ENCODE measurements around the gene DET1. TPM values are rescaled to one million over a fixed set of nuclear protein-coding genes. Genes with fewer than 3 reads are reported as not detected.
A peak's percentile ranks its signal among the peaks of the same experiment; 100 is the strongest.

DET1 gene
- total and polyA plus RNA-seq, 2 of the 13 experiments (the other 11 are each of a cell fraction or from before 2014, with no cell fraction given), result 2.2 to 4.2 TPM

- TF ChIP-seq NRL (CRISPR knock-in tag; IDR thresholded peaks at IDR 0.05; ENCODE audit: borderline replicate concordance) (no peak), THAP11 (CRISPR knock-in tag; IDR thresholded peaks at IDR 0.05) (peak; percentile 69), POLR2A (IDR thresholded peaks at IDR 0.05; ENCODE audit: insufficient read depth in 1 of 2, low read depth in 2 of 2, low read length in 2 of 2) (peak in 1 of 2 experiments; percentile 39; a peak in 1 of 4 replicates), PRPF4 (IDR thresholded peaks at IDR 0.05; ENCODE audit: low read depth, low read length, poor library complexity, severe bottlenecking) (no peak), SKIL (CRISPR knock-in tag; IDR thresholded peaks at IDR 0.05; ENCODE audit: borderline replicate concordance) (no peak), TBP (CRISPR knock-in tag; IDR thresholded peaks at IDR 0.05) (no peak), ZNF878 (CRISPR knock-in tag; IDR thresholded peaks at IDR 0.05) (peak; percentile 63; the same call in 1 of the 2 replicates), TP53 (CRISPR knock-in tag; conservative IDR thresholded peaks at IDR 0.05) (0 out of 2 replicates have a peak, but pooled peaks have one; percentile 27), SP5 (CRISPR knock-in tag; IDR thresholded peaks at IDR 0.05; ENCODE audit: borderline replicate concordance, low read depth) (peak; percentile 10; the same call in 1 of the 2 replicates), ARID4A (CRISPR knock-in tag; IDR thresholded peaks at IDR 0.05; ENCODE audit: borderline replicate concordance) (peak; percentile 45; the same call in 1 of the 2 replicates), SIX1 (CRISPR knock-in tag; IDR thresholded peaks at IDR 0.05; ENCODE audit: borderline replicate concordance) (peak; percentile 52; the same call in 1 of the 2 replicates), BRF2 (CRISPR knock-in tag; IDR thresholded peaks at IDR 0.05) (no peak), CSRNP2 (CRISPR knock-in tag; conservative IDR thresholded peaks at IDR 0.05; ENCODE audit: low read depth) (no peak), ZNF441 (CRISPR knock-in tag; IDR thresholded peaks at IDR 0.05; ENCODE audit: borderline replicate concordance) (peak; percentile 55; the same call in 1 of the 2 replicates), SOX13 (IDR thresholded peaks at IDR 0.05) (peak; percentile 74), SOX13 (CRISPR knock-in tag; conservative IDR thresholded peaks at IDR 0.05 in 1 of 2, IDR thresholded peaks at IDR 0.05 in 1 of 2) (peak in 1 of 2 experiments; percentile 87; a peak in 2 of 4 replicates), RBFOX2 (IDR thresholded peaks at IDR 0.05; ENCODE audit: low read depth, low read length) (0 out of 2 replicates have a peak, but pooled peaks have one; percentile 40), PHF8 (CRISPR knock-in tag; IDR thresholded peaks at IDR 0.05) (0 out of 2 replicates have a peak, but pooled peaks have one; percentile 24), MTERF4 (CRISPR knock-in tag; IDR thresholded peaks at IDR 0.05) (no peak)
Measured at GRCh38 chr15:88465633-88466224, 80.8 kb downstream of the DET1 start (continued).
